ENCODE results near the gene SLCO3A1.

SLCO3A1 gene

GRCh38 chr15:92011611-92012367 is 158.3 kb downstream of the SLCO3A1 start:
- no peak for DNase-seq

- no peak for DNase-seq
These were observed 158.8 kb downstream of the SLCO3A1 start for GRCh38 chr15:92012368-92012629.

DNA sequence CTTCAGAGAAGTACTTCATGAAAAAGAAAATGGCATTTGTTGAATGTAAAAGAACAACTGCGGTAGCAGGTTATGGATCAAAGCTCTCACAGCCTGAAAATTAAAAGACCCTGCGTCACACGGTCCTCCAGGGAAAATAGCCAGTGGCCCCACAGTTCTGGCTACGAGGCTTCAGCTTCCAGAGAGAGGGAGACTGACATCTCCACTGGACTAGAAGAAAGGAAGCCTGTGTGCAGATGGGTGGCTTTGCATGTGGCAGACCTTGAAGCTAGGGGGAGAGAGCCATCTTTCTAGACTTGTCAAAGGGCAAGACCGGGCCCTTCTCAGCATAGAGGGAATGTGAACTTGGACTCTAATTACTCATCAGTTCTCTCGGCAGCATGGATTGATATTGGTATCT is 159.4 kb downstream of the SLCO3A1 start:
- no peak for DNase-seq

GRCh38 chr15:92014281-92015030 is 160.9 kb downstream of the SLCO3A1 start:
- no peak for DNase-seq

GRCh38 chr15:92017882-92018534 is 164.5 kb downstream of the SLCO3A1 start:
- no peak for DNase-seq

DNA sequence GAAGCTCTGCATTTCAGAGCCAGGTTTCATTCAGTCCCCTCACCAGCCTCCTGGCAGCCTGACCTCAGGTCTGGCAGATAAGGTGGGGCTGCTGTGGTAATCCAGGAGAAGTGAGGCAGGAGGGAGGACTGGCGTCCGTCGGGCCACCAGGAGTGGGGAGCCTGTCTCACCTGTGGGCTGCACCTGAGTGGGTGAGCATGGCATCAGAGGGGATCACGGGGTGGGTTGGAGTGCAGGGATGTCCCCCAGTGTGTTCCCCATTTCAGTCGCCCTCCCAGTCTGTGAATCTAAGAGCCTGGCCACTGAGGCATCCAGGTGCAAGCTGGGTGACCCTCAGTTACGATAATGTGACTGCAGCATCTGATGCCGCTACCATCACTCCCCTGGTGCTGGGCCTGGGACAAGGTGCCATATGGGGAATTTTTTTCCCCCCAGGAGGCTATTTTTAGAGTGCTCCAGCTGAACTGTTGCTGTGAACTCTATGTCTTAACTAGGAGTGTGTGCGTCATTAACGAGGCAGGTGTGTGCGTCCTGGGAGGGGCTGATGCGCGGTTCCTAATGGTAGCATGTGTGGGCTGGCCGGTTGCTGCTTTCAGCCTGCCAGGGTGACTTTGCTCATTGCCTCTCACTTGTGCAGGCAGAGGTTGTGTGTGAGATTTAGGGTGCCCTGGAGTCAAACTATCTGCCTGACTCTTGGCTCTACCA is 165.2 kb downstream of the SLCO3A1 start:
- no peak for DNase-seq

GRCh38 chr15:92019706-92020105 is 166.2 kb downstream of the SLCO3A1 start:
- no peak for DNase-seq

- no peak for DNase-seq
These were observed 166.7 kb downstream of the SLCO3A1 start for GRCh38 chr15:92020207-92020606.

DNA sequence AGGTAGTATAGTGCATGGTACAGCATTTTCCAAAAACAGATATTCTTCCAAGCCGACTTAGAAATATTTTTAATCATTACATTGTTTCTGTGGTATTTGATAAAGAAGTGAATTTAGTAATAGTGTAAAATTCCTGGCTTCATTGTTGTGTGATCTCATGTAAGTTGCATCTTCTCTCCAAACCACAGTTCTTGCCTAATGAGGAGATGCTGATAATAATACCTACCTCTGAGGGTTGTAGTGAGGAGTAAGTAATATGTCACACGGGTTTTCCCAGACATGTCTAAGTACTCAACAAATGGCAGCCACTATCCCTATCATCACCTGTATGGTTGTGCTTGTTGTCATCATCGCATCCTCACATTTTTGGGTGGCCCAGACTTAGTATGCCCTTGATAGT is 167.3 kb downstream of the SLCO3A1 start:
- no peak for DNase-seq

GRCh38 chr15:92021792-92022191 is 168.3 kb downstream of the SLCO3A1 start:
- DNase-seq: no peak

DNA sequence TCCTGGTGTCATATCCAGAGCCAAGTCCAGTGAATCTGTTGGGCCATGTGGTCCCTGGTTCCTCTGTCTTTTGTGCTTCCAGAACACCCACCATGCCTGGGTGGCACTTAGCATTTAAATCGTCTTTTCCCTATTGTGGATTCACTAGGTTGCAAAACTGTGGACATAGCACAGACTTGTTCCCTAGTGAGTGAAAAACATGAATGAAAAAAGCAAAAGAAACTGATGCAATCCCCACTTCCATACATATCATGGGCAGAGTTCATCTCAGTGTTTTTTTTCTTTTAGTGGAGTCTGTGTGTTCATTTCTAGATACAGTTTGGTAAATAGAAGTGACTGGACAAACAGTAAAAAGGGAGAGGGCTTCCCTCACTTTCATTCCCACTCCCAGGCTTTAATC is 170.5 kb downstream of the SLCO3A1 start:
- DNase-seq: no peak

DNA sequence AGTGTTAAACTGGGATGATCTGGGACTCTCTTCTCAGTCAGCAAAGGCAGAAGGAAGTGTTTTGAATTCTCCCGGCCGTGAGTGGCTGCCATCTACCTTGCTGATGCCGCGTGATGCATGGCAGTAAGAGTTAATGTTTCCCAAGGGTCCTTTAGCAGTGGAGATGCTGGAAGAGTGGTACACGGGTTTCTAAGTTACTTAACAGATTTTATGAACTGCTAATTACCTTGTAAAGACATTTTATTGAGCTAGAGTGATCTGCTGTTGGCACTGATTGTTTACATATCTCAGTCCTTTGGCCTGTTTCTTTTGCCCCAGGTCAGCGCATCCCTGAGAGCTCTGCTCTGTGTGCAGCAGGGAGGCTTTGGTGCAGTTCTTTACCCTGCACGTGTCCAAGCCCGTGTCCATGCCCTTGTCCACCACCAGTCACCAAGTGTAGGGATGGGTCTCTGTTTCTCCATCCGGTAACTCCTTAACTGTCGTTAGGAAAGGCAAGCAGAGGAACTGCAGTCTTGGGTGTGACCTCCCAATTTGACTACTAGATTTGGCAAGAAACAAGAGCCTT is 172.3 kb downstream of the SLCO3A1 start:
- DNase-seq: no peak

- no peak for DNase-seq
These were observed 174.8 kb downstream of the SLCO3A1 start for GRCh38 chr15:92028389-92028724.

DNA sequence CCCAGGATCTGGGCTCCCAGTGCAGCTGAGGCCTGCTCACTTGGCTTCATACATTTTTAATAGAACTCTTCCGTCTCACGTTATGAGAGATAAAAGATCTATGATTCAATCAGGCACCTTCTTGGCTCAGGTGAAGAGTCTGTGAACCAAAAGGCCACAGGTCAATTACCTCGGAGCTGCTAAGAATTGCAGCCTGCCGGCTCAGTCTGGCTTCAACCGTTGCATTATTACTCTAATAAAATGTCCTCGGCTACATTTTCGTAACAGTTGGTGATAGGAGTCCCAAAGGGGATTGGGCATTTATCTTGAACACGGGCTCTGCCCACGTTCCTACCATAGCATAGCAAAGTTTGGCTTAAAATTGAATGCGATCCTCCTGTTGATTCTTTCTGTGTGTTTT is 176.3 kb downstream of the SLCO3A1 start:
- DNase-seq: no peak

- DNase-seq: no peak
These were observed 179.8 kb downstream of the SLCO3A1 start for GRCh38 chr15:92033314-92033713.

DNA sequence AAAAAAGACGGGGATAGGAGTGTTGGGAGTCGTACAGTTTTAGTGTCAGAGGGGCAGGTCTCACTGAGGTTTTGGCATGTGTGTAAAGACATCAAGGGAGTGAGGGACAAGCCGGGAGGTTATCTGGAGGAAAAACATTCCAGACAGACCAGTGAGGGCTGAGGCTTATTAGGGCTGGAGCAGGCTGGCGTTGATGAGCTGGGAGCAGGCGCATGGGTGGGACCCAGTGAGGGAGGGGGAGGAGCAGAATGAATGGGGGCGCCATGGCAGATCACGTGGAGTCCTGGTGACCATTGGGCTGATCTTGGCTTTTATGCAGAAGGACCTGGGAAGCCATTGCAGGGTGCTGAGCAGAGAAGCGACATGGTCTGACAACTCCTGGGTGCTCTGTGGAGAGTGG is 180.2 kb downstream of the SLCO3A1 start:
- no peak for DNase-seq

- DNase-seq: no peak
These were observed 180.7 kb downstream of the SLCO3A1 start for GRCh38 chr15:92034227-92034626.

- no peak for DNase-seq
These were observed 182.0 kb downstream of the SLCO3A1 start for GRCh38 chr15:92035551-92035950.

- no peak for DNase-seq
These were observed 182.5 kb downstream of the SLCO3A1 start for GRCh38 chr15:92035961-92036360.

DNA sequence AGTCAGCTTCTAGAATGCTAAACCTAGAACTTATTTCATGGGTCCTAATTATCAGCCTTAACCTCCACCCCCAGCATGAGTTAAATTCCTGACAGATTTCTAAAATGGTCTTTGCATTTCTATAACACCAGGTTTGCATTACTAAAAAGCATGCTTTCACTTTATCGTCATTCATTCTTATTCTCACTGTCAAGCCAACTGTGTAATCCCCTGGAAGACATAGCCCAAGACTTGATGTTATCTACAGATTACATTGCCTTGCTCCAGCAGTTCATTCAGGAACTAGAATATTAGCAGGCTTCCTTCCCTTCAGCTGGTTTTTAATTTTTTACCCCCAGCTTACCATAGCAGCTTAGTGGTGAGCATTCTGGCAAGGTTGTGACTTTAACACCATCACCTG is 184.0 kb downstream of the SLCO3A1 start:
- DNase-seq: no peak

DNA sequence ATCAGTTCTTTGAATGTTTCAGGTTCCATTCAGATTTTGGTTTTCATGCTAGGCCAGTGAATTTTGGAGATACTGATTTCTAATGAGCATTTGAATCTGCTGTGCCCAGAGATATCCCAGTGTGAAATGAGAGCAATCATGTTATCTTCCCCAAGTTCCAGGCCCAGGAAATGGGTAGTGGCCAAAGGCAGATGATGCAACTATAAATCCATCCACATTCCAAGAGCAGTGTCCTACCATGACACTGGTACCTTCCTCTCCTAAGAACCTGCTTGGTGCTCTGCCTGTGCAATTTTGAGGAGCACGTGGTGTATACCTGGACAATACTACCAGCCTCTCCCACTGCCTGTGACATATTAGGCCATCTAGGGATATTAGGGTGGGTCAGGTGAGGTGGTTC is 186.8 kb downstream of the SLCO3A1 start:
- no peak for DNase-seq

DNA sequence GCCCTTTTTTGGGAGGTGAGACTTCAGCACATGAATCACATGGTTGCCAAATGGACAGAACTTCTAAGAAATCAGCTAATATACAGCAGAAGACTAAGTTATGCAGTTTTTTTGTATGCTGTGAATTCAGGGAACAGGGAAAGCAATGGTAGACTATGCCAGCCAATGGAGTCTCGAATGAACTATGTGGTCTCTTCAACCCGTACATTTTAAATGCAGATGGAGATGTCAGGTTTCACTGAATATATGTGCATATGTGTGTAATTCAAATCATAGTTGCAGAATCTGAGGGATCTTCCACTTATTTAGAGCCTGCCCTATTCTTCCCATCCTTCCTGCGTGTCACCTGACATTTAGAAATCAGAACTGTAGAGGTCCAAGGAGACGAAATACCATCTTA is 187.9 kb downstream of the SLCO3A1 start:
- DNase-seq: no peak

GRCh38 chr15:92043283-92043682 is 189.8 kb downstream of the SLCO3A1 start:
- DNase-seq: no peak

Data from hippocampal formation (tissue), 2 donors.